ENCODE results near the gene COL17A1. TPM values are rescaled to one million over a fixed set of nuclear protein-coding genes. Genes with fewer than 3 reads are reported as not detected.

The COL17A1 gene
- total RNA-seq, 4 donors from 2014 or later, result under 0.01 to 0.19 TPM; not detected in 2

DNA sequence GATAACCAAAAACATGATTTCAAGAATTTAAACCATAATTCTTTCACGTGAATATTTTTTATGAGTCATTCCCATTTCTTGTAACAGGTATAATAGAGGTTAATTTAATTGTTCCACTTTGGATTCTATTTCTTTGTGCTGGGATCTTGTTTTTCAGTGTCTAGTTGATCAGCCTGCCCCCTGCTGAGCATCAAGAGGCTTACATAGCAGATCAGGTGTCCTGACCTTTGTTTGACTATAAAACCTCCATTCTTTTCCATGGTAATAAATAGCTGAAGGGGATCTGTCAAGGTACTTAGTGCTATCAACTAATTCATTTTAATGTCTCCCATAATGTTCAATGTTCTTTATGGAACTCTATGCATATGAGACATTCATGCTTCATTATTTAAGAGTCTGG, 4.9 kb downstream of the COL17A1 start:
- TF ChIP-seq, protein P1, sequence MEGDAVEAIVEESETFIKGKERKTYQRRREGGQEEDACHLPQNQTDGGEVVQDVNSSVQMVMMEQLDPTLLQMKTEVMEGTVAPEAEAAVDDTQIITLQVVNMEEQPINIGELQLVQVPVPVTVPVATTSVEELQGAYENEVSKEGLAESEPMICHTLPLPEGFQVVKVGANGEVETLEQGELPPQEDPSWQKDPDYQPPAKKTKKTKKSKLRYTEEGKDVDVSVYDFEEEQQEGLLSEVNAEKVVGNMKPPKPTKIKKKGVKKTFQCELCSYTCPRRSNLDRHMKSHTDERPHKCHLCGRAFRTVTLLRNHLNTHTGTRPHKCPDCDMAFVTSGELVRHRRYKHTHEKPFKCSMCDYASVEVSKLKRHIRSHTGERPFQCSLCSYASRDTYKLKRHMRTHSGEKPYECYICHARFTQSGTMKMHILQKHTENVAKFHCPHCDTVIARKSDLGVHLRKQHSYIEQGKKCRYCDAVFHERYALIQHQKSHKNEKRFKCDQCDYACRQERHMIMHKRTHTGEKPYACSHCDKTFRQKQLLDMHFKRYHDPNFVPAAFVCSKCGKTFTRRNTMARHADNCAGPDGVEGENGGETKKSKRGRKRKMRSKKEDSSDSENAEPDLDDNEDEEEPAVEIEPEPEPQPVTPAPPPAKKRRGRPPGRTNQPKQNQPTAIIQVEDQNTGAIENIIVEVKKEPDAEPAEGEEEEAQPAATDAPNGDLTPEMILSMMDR (IDR thresholded peaks at IDR 0.05; ENCODE audit: low read depth), result no peak

DNA sequence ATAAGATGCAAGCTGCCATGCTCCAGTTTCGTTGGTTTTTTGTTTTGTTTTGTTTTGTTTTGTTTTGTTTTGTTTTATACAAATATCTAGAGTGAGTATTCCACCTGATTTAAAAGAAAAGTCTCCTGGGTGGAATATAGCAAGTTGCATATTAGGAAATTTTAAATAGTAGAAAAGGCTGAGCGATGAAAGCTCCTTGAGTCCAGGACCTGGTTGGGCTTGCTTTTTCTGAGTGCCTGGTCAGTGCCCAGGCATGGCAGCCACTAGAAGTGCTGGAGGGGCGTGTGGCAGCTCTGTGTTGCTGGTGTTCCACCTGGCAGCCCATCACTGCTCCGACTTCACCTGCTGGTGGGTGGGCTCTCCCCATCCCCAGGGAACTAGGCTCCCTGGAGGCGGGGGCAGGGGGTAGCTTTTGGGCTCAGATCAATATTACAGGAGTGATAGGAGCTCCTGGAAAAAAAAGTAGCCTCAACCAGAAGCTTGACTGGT, 8.0 kb downstream of the COL17A1 start:
- TF ChIP-seq, protein P1 (IDR thresholded peaks at IDR 0.05; ENCODE audit: low read depth), result no peak

DNA sequence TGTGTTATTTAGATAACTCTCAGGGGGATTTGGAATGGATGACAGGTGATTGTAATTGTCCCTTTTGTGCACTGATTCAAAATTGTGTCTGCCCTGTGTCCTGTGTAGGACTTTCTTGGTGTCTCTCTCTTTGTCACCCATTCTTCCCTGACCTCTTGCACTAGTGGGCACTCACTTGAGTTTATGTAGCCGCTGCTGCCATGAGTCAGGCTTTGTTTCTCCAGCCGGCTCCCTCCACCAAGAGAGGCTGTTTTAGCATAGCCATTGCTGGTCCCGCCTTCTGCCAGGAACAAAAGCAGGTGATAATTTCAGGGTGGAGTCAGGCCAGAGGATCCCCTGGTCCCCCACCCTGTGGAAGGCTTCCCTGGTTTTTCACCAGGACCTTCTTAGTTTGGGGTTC, 8.4 kb downstream of the COL17A1 start:
- TF ChIP-seq, protein P1 (IDR thresholded peaks at IDR 0.05; ENCODE audit: low read depth), result no peak

DNA sequence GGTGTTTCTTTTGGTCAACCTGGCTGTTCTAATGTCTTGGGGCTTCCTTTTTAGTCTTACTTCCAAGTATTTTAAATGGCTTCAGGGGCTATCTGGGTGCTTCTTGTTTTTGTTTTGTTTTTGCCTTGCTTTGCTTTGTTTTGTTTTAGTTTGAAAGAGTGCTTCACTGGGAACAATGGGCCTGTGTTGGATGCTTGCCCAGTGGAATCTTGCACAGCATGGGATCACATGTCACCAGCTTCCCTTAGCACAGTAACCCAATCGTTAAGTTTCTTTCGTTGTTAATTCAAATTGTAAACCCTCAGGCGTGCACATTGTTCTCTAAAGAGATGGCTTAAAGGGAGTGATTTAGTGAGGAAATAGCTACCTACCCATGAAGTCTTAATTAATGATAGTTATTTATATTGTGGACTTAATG, 8.9 kb downstream of the COL17A1 start:
- TF ChIP-seq, protein P1 (IDR thresholded peaks at IDR 0.05; ENCODE audit: low read depth), result no peak

DNA sequence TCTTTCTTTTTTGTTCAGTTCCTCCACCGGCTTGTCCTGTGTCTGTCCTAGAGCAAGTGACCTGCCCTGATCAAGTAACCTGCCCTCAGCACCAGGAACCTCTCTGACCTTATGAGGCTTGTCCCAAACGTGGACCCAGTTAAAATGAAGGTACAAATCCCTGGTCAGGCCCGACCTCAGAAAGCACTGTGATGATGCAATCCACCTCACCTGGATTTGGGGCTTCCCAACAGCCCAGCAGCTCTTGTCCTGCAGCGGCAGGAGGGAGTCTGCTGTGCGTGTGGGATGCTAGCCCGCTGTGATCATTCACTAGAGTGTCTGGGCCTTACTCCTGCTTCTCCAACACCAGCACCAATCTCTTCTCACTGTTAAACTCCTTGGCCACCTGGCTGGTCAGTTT, 11.2 kb downstream of the COL17A1 start:
- TF ChIP-seq, protein P1 (IDR thresholded peaks at IDR 0.05; ENCODE audit: low read depth), result no peak

DNA sequence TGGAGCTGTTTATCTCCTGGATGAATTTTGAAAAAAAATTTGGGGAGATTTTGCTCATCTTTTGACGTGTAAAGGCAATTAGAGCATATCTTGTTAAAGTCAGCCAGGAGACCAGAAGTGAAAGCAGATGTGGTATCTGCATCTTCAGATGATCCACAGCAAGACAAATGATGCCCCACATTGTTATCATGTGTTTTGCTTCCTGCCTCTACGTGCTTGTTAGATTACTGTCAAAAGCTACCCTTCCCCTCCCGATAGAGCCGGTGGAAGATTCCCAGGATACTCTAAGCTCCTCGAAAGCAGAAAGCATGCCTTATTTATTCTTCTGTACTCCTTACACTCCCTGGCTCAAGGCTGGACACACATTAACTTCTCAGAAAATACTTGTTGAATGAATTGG, 12.9 kb downstream of the COL17A1 start:
- TF ChIP-seq, protein P1 (IDR thresholded peaks at IDR 0.05; ENCODE audit: low read depth), result no peak

DNA sequence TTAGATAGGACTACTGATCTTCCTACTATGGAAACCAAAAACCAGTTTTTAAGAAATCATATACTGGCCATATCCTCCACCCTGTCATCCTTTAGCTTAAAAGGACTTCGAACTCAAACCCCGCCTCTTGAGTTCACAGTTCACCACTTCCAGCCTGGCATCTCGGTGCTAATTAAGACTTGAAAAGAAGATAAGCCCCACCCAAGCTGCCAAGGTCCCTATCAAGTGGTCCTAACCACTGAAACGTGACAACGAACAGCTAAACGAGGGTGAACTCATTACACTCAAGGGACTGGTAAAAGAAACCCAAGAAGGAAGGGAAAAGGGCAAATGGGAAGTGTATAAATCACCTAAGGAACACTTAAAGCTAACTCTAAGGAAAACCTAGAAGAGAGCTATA, 16.1 kb downstream of the COL17A1 start:
- TF ChIP-seq, protein P1 (IDR thresholded peaks at IDR 0.05; ENCODE audit: low read depth), result no peak

Measured in subcutaneous adipose tissue (tissue), 4 donors.